NCI-H526 (cell line): ENCODE data around the gene ARHGEF5.
"Not testable (repeated sequence)": the region's sequence is repeated elsewhere in the genome, so short reads cannot be mapped to it uniquely, and the experiment has no call there.

Experiments used
- DNase-seq, 2 experiments: peaks; one replicate each; lab custom pipeline; 2025; lab: John Stamatoyannopoulos, UW

The ARHGEF5 gene

DNA sequence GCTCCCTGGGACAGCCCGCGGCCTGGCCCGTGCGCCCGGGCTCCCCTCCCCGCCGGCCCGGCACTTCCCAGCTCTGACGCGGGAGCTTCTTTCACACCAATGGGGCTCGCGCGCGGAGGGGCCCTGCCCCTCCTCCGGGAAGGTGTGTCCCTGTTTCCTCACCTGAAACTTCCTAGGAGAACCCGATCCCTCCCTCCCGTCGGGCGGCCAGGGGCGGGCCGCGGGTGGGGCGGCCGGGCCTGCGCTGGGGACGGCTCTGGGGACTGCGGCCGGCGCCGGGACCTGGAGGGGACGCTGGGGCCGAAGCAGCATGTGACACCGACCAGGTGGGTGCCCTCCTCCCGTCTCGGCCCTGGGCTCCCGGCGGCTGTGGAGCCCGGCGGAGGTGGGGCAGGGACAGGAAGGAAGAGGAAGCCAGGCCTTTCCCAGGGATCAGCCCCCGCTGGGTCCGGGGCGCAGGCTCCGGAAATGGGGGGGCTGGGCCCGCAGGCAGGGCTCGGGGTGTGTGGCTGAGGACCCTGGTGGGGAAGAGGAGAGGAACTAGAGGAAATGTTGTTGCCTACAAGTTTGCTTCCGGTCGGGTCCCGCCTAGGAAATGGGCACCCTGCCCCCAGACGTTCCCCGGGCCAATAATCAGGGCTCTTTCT lies at the start of gene ARHGEF5:
ARHGEF5 (plus strand) TSS at position 227 of the 647 bp plus-strand sequence. CDS start 7,268 bp downstream, outside the sequence.
- not testable (repeated sequence) for DNase-seq

DNA sequence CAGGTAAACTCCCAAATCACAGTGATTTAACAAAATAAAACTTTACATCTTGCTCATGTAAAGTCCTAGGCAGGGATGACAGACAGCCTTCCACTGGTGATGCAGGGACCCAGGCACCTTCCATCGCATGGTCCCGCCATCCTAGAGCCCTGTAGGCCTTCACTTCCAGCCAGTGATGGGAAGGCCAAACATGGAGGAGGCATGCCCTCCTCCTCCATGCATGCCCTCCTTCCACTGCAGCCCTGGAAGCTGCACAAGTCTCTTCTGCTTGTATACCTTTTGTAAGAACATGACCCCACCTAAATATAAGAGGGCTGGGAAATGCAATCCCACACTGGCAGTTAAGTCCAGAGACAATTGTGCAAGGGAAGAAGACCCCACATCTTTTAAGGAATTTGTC lies 45.5 kb upstream of the ARHGEF5 start:
- DNase-seq: not testable (repeated sequence)

DNA sequence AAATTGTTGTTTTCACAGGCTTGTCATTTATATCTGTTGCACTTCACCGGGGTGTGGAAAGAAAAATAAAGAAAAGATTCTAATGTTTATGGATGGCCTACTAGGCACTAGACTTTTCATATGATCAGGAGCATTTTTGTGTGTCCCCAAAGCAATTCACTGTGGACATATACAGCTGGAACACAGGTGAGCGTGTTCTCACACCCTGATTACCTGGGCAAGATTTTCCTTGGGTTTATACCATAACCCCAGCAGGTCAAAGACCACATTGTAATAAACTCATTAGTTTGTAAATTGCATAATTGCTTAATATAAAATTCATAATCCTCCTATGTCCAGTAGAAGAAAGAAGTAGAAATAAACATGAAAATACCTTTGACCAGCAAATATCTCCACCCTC lies 44.0 kb upstream of the ARHGEF5 start:
- DNase-seq: not testable (repeated sequence)

DNA sequence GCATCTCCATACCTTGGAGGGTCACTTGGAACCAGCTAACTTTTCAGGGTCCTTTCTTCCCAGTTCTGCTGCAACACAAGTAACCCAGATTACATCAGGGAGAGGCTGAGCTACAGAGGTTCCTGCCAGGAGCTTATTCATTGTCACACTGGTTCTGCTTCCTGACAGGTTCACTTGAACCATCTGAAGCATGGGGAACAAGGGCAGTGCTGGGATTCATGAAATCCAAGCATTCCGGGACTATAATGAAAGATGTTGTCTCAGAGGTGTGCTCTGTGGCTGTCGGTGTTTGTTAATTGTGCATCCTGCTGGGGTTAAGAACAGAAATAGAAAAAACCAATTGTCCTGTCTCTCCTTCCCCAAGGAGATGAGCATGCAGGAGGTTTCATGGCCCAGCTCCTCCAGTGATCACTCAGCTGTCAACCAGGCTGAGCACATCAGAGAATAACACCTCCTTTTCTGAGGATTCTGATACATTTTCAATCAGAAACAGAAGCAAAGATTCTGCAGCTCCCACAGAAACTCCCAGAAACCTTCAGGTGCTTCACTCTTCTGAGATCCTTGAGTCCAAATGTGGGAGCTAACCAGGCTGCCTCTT lies 43.2 kb upstream of the ARHGEF5 start, which contains the start of gene OR2A1:
OR2A1 (plus strand) TSS at position 548 of the 598 bp plus-strand sequence. CDS start 5,706 bp downstream, outside the sequence.
- DNase-seq: not testable (repeated sequence)

DNA sequence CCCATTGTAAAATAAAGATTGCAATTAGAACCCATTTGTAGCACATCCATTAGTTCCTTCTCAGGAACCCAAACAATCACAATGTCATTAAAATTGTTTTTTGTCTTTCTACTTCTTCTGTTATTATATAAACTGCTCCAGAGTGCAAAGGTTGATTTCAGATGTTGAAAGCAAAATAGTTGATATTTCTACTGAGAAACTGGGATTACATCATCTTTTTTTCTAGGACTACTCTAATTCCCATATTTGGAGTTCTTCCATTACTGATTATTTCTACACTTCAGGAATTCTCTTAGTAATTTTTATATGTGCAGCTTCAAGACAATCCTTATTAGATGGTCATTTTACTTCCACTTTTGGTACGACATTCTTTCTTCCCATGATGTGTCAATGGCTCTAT lies 37.7 kb upstream of the ARHGEF5 start:
- DNase-seq: not testable (repeated sequence)

DNA sequence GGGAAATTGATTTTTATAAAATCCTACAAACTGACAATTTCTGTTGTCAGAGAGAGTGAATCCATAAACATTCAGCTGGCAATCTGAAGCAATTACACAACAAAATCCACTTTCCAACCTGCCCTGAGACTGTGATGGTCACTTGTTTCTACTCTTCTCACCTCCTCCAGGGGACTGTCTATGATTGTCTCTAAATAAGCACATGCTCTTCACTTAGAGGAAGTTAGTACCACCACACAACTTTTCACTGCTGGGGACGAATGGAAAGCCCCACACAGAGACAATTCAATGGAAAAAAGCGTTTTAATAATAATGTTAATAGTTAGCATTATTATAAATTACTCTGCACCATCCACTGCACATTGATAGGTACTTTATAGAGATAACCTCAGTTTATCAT lies 35.7 kb upstream of the ARHGEF5 start:
- not testable (repeated sequence) for DNase-seq

DNA sequence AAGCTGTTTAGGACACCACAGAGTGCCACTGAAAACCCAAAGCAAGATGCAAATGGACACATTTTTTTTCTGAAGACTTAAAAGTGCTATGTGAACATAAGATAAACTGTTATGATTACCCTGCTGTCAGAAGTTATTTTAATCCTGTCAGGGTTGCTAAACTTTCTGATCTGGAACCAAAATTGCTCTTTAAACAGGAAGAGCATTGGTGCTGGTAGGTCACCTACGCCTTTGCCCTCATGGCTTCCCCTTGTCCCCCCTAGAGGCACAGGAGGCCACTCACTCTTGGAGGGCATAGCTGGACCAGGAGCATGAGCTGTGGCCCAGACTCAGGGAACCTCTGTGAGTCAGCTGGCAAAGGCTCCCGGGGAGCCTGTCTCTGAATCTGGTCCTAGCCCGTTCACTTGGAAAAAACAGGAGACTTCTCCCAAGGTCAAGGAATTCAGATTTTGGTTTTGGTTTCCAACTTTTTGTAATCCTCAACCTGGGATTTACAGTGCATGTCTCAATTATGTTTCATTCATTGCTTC lies 33.5 kb upstream of the ARHGEF5 start:
- DNase-seq: not testable (repeated sequence)

DNA sequence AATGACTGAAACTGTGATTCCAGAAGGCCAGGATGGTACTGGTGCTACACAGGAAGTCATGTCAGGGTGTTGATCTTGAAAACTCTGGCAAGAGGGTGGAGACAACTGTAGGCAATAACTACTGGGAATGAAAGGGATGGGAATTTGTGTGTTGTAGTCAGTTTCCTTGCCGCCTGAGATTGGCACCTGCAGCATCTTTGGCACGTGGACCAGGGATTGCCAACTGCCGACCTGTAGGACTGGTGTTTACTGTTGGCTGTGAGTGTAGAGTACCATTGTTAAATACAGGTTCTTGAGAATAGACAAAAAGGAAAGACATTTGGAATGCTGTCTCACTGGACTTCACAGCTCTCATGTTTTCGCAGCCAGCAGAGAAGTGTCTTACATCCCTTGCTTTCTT lies 31.8 kb upstream of the ARHGEF5 start:
- not testable (repeated sequence) for DNase-seq

DNA sequence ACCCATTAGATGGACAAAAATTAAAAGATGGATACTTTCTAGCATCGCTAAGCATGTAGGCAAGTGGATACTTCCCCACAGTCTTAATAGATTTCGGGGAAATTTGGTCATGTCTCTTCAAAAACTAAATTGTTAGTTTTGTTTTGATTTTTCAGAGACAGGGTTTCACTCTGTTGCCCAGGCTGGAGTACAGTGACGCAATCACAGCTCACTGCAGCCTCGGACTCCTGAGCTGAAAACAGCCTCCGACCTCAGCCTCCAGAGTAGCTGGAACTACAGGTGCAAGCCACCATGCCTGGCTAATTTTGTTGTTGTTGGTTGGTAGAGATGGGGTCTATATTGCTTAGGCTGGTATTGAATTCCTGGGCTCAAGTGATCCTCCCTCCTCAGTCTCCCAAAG lies 29.3 kb upstream of the ARHGEF5 start:
- not testable (repeated sequence) for DNase-seq

DNA sequence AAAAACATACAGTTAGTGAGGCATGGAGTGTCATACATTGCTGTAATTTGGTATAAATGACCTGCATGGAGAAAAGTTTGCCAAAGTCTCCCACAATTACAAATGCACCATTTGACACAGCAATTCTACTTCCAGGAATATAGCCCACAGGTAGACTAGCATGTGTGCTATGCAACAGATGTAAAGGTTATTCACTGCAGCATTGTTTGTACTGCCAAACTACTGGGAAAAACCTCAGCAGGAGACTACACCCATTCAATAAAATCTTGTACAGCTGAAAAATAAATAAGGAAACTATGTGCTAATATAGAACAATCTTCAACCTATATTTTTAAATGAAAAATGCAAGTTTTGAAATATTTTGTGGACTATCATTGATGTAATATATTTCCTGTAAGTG lies 25.2 kb upstream of the ARHGEF5 start:
- not testable (repeated sequence) for DNase-seq

DNA sequence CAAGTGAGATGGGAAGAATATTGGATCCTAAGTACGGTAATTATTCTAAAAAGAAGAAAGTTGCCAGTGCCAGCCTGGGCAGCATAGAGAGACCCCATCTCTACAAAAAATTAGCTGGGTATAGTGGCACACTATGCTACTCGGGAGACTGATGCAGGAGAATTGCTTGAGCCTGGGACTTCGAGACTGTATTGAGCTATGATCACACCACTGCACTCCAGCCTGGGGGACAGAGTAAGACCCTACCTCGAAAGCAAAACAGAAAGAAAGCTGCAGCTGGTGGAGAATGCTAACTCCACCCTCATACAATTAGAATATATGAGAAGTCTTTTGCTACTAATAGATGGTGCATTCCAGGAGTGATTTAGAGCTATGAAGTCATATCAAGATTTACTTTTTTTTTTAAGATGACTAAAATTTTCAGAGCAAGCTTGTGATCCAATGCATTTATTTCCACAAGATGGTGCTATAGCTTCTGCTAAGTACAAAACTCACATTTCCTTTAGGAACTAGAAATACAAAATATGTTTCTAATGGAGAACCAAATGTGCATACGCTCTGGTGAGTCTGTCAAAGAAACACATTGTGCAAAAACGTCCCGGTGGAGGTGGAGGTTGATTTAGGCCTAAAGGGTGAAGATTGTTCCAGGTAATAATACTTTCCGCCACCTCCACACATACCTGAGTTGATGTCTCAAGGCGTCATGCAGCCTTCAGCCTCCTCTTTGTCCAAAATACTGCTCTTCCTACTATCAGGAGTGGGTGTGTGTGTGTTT lies 23.8 kb upstream of the ARHGEF5 start:
- DNase-seq: not testable (repeated sequence)

DNA sequence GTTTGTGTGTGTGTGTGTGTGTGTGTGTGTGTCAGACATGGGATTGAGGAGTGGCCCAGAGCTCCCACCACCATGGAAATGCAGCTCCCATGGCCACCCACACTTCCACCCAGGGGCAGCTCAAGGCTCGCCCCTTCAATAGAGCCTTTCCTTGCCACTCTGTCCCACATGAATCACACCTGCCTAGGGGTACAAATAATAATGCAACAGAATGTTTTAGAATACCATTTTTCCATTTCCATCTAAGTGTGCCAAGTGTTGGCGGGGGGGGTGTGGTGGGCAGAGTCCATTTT lies 23.3 kb upstream of the ARHGEF5 start:
- DNase-seq: not testable (repeated sequence)

DNA sequence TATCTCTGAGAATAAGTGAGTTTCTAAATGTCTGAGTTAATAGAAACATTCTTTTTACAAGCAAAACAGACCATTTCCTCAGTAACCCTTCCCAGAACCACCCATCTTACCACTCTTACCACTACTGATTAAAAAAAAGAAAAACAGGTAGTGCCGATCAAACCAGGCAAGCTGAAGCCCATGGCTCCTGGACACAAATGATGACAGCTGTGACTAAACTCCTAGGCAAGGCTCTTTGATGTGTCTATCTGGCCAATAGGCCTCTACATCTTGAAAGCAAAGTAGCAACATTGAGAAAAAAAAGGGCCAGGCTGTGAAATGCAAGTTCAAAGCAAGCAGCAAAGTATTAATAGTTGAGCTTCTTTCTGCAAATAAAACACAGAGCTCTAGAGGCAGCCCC lies 6.6 kb upstream of the ARHGEF5 start:
- DNase-seq: not testable (repeated sequence)

DNA sequence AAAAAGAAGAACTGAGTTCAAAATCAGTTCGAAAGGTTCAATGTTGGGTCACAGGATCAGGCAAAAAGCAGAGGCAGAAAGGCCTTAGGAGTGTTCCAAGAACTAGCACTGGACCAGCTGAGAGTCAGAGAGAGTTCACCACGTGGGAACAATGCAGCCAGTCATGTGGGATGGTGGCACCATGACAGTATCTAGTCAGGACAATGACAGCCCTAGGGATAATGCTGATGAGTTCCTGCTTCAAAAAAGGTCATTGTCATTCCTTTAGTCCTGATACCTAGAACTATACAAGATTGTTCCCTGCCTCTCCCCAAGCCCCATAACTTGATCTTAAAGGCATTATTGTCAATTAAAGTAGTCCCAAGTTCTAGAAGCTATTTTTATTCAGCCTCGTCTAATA lies 3.5 kb upstream of the ARHGEF5 start:
- not testable (repeated sequence) for DNase-seq

DNA sequence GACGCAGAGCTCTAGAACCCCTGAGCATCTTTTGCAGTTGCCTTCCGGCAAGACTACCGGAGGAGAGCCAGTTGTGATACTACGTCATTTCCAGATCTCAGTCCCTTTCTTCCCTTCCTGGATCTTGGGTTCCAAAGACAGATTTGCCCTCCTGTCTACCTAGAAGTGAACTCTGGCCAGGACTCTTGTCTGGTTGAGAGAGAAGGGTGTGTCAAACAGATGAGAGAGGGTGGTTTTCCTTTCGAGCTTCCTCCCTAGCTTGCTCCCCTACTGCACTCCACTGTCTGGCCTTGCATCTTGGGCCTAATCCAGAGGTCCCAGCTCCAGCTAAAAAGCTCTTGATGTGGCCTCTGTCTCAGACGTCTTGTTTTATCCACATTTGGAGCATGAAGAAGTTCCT lies 983 bp downstream of the ARHGEF5 start:
- DNase-seq: not testable (repeated sequence)

DNA sequence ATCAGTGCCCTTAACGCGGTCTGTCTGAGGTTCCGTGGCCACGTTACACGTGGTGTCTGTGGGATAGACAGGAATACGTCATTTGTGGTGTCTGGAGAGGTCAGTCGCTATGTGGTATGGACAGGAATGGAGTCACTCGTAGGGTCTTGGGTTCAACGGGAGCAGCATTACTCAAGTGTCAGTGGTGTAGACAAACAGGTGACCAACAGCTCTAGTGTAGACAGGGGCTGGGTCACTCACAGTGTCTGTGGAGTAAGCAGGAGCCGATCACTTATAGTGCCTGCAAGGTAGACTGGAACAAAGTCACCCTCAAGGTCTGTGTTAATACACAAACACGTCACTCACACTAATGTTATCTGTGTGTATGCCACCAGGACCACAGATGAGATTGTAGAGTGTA lies 1.7 kb downstream of the ARHGEF5 start:
- not testable (repeated sequence) for DNase-seq

DNA sequence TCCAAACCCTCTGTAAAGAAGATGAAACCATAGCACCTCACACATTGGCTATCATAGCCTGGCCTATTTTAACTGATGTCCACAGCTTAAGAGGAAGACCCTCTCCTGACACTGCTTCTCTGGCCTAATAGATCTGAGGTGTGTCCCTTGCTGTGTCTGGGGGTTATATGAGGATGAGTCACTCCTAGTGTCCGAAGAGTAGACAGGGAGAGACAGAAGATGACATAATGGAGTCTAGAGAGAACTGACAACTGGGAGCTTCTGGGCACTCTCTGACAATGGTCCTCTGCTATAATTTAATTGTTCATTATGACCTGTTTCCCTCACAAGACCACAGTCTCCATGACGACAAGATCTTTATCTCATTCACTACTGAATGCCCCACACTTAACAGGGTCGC lies 6.9 kb downstream of the ARHGEF5 start:
- not testable (repeated sequence) for DNase-seq

DNA sequence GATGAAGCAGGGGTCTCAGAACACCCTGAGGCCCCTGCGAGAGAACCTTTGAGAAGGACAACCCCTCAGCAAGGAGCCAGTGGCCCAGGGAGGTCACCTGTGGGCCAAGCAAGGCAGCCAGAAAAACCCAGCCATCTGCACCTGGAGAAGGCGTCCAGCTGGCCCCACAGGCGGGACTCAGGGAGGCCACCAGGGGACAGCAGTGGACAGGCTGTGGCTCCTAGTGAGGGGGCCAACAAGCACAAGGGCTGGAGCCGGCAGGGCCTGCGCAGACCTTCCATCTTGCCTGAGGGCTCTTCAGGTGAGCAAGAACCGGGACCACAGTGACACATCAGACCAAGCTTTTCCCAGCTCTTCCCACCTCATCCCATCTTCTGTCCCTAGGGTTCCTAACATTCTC lies 10.3 kb downstream of the ARHGEF5 start:
- not testable (repeated sequence) for DNase-seq

DNA sequence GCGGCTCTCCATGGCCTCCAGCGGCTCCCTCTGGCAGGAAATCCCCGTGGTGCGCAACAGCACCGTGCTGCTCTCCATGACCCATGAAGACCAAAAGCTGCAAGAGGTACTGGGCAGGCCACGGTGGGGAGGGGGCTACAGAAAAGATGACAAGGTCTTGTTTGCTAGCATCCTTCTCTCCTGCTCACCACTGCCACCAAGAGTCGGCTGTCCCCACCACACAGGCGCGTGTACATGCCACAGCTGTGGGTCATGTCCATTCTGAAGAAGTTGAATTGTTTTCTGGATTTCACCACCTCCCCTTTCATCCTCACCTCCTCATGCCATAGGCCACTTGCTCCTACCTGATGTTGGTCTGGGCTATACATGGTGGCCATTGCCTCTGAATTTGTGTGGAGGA lies 12.0 kb downstream of the ARHGEF5 start:
- DNase-seq: not testable (repeated sequence)

DNA sequence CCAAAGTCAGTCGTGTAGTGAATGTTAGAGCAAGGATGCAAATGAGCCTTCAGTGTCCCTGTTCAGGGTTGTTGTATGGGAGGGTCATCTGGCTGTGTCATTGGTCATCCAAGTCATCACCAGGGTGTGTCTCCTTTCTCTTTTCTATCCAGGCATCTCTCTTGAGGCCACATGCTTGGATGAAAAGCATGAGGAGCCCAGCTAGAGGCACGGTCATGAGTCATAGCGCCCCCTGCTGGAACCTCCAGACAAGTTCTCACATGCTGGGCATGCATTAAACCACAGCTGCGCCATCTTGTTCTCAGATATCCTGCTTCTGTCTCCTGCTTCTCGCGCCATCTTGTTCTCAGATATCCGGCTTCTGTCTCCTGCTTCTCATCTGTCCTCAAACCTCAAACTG lies 14.0 kb downstream of the ARHGEF5 start:
- not testable (repeated sequence) for DNase-seq

DNA sequence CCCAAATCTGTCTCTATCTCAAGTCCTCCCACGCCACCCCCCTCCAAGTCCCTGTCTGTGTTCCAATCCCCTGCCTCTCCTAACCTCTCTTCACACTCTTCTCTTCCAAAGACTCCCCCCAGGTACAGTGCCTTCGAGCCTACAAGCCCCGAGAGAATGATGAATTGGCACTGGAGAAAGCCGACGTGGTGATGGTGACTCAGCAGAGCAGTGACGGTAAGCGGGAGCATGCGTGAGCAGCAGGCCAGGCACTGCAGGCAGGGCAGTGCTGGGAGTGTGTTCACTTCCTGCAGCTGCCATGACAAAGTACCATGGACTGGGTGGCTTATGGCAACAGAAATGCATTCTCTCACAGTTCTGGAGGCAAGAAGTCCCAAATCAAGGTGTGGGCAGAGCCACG lies 23.4 kb downstream of the ARHGEF5 start:
- no peak for DNase-seq

DNA sequence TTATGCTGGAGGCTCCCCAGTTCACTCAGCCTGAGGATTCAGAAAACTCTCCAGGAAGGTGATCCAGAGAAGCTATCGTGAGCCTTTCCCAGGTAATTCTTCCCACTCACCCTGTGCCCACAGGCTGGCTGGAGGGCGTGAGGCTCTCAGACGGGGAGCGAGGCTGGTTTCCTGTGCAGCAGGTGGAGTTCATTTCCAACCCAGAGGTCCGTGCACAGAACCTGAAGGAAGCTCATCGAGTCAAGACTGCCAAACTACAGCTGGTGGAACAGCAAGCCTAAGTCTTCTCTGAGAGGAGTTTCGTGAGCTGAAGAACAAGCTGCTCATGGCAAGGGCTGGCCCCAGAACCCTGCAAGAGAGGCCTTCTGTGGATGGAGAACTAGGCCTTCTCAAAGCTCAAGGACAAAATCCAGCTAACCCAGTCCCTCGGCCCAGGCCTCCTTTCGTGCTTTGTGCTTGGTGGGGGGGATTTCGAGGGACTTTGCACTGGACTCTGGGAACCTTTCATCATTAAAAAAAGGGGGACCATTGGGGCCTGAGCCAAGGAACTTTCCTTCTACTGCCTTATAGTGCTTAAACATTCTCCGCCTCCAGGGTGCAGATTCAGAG lies 24.7 kb downstream of the ARHGEF5 start:
- DNase-seq: no peak
